WTC11 (cell line): ENCODE measurements around the gene CYP2B6. TPM values are rescaled to one million over a fixed set of nuclear protein-coding genes. Genes with fewer than 3 reads are reported as not detected.

Experiments used
- ATAC-seq: fragments of 200-7000 bp; cut with Tn5 transposase; 2 replicates; pipeline ENCODE4 v1.10.0; 2021; ENCODE audit warnings: mild to moderate bottlenecking, moderate library complexity
- CTCF ChIA-PET: fragments of 300-600 bp; sonication (Branson Sonifier 250); formaldehyde crosslinking; loops from one replicate; lab custom pipeline; 2021; ENCODE audit warnings: antibody characterized with exemption; lab: Charles Lee
- POLR2A ChIA-PET: fragments of 350-600 bp; sonication (Branson Sonifier 250); formaldehyde crosslinking; loops from one replicate; lab custom pipeline; 2021; ENCODE audit warnings: antibody characterized with exemption; lab: Charles Lee
- DNase-seq: peaks from one replicate; pipeline ENCODE4 v3.0.0; 2021; ENCODE audit warnings: low spot score
- H3K27ac Mint-ChIP-seq: 2 replicates; pipeline ENCODE4 v1.8.0; 2021; ENCODE audit warnings: mixed read lengths
- H3K27me3 Mint-ChIP-seq: 2 replicates; pipeline ENCODE4 v1.8.0; 2021; ENCODE audit warnings: low read depth, mild to moderate bottlenecking, moderate library complexity, mixed read lengths
- H3K36me3 Mint-ChIP-seq: 2 replicates; pipeline ENCODE4 v1.8.0; 2021; ENCODE audit warnings: mixed read lengths
- H3K4me1 Mint-ChIP-seq: 2 replicates; pipeline ENCODE4 v1.8.0; 2022; ENCODE audit warnings: mixed read lengths
- H3K4me3 Mint-ChIP-seq: 2 replicates; pipeline ENCODE4 v1.8.0; 2021; ENCODE audit warnings: mild to moderate bottlenecking, moderate library complexity, mixed read lengths
- H3K9me3 Mint-ChIP-seq: 2 replicates; pipeline ENCODE4 v1.8.0; 2021; ENCODE audit warnings: mixed read lengths
- GABPB1 ChIP-seq: sonication (generic); formaldehyde crosslinking; IDR thresholded peaks from 2 replicates; pipeline ENCODE4 v1.8.1; 2023; ENCODE audit warnings: mild to moderate bottlenecking, missing genetic modification reagents
- IRF2 ChIP-seq: sonication (generic); formaldehyde crosslinking; IDR thresholded peaks from 2 replicates; pipeline ENCODE4 v1.8.0; 2022; ENCODE audit warnings: low read depth, missing genetic modification reagents, borderline replicate concordance
- JUN ChIP-seq: sonication (generic); formaldehyde crosslinking; IDR thresholded peaks from 2 replicates; pipeline ENCODE4 v1.8.0; 2023; ENCODE audit warnings: mild to moderate bottlenecking, missing genetic modification reagents
- MXD4 ChIP-seq: fragments of 250-450 bp; sonication (Bioruptor Pico); IDR thresholded peaks from 2 replicates; pipeline ENCODE4 v1.8.0; 2021; ENCODE audit warnings: mild to moderate bottlenecking, moderate library complexity, borderline replicate concordance
- NR3C1 ChIP-seq: sonication (generic); formaldehyde crosslinking; conservative IDR thresholded peaks from 2 replicates; pipeline ENCODE4 v1.8.1; 2023; ENCODE audit warnings: low read depth, mild to moderate bottlenecking, missing genetic modification reagents
- PRRX2 ChIP-seq: fragments of 250-450 bp; sonication (Bioruptor Pico); IDR thresholded peaks from 2 replicates; pipeline ENCODE4 v1.8.0; 2021; ENCODE audit warnings: mild to moderate bottlenecking
- ZNF263 ChIP-seq: sonication (generic); formaldehyde crosslinking; IDR thresholded peaks from 2 replicates; pipeline ENCODE4 v1.8.1; 2022; ENCODE audit warnings: low read depth, mild to moderate bottlenecking, moderate library complexity, missing genetic modification reagents
- total RNA-seq: library from RNA; stranded (reverse); gene quantifications from 3 replicates; pipeline ENCODE4 v1.2.3, GENCODE V29; 2021
- TF ChIP-seq, protein P1 (sequence below): fragments of 250-450 bp; sonication (Bioruptor Pico); IDR thresholded peaks from 2 replicates; pipeline ENCODE4 v2.1.2; 2022; ENCODE audit warnings: mild to moderate bottlenecking, moderate library complexity
- TF ChIP-seq, protein P2 (sequence below): sonication (generic); formaldehyde crosslinking; IDR thresholded peaks from 2 replicates; pipeline ENCODE4 v1.8.1; 2022; ENCODE audit warnings: low read depth, mild to moderate bottlenecking, moderate library complexity, missing genetic modification reagents, borderline replicate concordance
- TF ChIP-seq, protein P3 (sequence below): fragments of 250-450 bp; sonication (Bioruptor Pico); IDR thresholded peaks from 2 replicates; pipeline ENCODE4 v1.9.0; 2021; ENCODE audit warnings: mild to moderate bottlenecking
- TF ChIP-seq, protein P4 (sequence below): sonication (generic); formaldehyde crosslinking; IDR thresholded peaks from 2 replicates; pipeline ENCODE4 v1.8.1; 2023; ENCODE audit warnings: mild to moderate bottlenecking, missing genetic modification reagents, borderline replicate concordance
- TF ChIP-seq, protein P5 (sequence below): sonication (generic); formaldehyde crosslinking; IDR thresholded peaks from 2 replicates; pipeline ENCODE4 v1.8.0; 2022; ENCODE audit warnings: mild to moderate bottlenecking, missing genetic modification reagents
- TF ChIP-seq, protein P6 (sequence below): sonication (generic); formaldehyde crosslinking; IDR thresholded peaks from 2 replicates; pipeline ENCODE4 v1.8.1; 2023; ENCODE audit warnings: mild to moderate bottlenecking, moderate library complexity, missing genetic modification reagents
- TF ChIP-seq, protein P7 (sequence below): fragments of 250-450 bp; sonication (Bioruptor Pico); IDR thresholded peaks from 2 replicates; pipeline ENCODE4 v1.9.0; 2021; ENCODE audit warnings: moderate library complexity, mild to moderate bottlenecking, inconsistent platforms, borderline replicate concordance
- TF ChIP-seq, protein P8 (sequence below): sonication (generic); formaldehyde crosslinking; conservative IDR thresholded peaks from 2 replicates; pipeline ENCODE4 v1.8.1; 2023; ENCODE audit warnings: mild to moderate bottlenecking, low read depth, missing genetic modification reagents, moderate library complexity

CYP2B6 gene
- total RNA-seq, 1 experiment from 2014 or later = 10.3 TPM

DNA sequence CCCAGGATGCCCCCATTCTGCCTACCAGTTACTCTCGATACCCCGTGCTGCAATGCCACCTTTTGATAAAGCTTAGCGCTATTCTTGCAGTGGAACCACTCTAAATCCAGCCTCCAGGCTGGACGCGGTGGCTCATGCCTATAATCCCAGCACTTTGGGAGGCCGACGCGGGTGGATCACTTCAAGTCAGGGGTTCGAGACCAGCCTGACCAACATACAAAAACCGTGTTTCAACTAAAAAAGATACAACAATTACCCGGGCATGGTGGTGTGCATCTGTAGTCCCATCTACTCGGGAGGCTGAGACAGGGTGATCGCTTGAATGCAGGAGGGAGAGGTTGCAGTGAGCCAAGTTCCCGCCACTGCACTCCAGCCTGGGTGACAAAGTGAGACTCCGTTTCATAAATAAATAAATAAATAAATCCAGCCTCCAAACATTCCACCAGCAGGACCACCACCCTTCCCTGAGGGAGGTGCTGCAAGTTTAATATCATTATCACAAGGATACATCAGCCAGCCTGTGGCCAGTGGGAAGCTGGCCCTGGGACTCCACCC is 27.7 kb downstream of the CYP2B6 start (continued):
- TF ChIP-seq, protein P1, sequence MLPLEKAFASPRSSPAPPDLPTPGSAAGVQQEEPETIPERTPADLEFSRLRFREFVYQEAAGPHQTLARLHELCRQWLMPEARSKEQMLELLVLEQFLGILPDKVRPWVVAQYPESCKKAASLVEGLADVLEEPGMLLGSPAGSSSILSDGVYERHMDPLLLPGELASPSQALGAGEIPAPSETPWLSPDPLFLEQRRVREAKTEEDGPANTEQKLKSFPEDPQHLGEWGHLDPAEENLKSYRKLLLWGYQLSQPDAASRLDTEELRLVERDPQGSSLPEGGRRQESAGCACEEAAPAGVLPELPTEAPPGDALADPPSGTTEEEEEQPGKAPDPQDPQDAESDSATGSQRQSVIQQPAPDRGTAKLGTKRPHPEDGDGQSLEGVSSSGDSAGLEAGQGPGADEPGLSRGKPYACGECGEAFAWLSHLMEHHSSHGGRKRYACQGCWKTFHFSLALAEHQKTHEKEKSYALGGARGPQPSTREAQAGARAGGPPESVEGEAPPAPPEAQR (CRISPR knock-in tag) = no peak
- TF ChIP-seq, protein P2, sequence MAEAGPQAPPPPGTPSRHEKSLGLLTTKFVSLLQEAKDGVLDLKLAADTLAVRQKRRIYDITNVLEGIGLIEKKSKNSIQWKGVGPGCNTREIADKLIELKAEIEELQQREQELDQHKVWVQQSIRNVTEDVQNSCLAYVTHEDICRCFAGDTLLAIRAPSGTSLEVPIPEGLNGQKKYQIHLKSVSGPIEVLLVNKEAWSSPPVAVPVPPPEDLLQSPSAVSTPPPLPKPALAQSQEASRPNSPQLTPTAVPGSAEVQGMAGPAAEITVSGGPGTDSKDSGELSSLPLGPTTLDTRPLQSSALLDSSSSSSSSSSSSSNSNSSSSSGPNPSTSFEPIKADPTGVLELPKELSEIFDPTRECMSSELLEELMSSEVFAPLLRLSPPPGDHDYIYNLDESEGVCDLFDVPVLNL = no peak
- TF ChIP-seq, protein P3, sequence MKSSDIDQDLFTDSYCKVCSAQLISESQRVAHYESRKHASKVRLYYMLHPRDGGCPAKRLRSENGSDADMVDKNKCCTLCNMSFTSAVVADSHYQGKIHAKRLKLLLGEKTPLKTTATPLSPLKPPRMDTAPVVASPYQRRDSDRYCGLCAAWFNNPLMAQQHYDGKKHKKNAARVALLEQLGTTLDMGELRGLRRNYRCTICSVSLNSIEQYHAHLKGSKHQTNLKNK (CRISPR knock-in tag) = no peak
- TF ChIP-seq JUN (CRISPR knock-in tag) = no peak
- TF ChIP-seq, protein P4, sequence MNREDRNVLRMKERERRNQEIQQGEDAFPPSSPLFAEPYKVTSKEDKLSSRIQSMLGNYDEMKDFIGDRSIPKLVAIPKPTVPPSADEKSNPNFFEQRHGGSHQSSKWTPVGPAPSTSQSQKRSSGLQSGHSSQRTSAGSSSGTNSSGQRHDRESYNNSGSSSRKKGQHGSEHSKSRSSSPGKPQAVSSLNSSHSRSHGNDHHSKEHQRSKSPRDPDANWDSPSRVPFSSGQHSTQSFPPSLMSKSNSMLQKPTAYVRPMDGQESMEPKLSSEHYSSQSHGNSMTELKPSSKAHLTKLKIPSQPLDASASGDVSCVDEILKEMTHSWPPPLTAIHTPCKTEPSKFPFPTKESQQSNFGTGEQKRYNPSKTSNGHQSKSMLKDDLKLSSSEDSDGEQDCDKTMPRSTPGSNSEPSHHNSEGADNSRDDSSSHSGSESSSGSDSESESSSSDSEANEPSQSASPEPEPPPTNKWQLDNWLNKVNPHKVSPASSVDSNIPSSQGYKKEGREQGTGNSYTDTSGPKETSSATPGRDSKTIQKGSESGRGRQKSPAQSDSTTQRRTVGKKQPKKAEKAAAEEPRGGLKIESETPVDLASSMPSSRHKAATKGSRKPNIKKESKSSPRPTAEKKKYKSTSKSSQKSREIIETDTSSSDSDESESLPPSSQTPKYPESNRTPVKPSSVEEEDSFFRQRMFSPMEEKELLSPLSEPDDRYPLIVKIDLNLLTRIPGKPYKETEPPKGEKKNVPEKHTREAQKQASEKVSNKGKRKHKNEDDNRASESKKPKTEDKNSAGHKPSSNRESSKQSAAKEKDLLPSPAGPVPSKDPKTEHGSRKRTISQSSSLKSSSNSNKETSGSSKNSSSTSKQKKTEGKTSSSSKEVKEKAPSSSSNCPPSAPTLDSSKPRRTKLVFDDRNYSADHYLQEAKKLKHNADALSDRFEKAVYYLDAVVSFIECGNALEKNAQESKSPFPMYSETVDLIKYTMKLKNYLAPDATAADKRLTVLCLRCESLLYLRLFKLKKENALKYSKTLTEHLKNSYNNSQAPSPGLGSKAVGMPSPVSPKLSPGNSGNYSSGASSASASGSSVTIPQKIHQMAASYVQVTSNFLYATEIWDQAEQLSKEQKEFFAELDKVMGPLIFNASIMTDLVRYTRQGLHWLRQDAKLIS = no peak
- TF ChIP-seq PRRX2 (CRISPR knock-in tag) = no peak

DNA sequence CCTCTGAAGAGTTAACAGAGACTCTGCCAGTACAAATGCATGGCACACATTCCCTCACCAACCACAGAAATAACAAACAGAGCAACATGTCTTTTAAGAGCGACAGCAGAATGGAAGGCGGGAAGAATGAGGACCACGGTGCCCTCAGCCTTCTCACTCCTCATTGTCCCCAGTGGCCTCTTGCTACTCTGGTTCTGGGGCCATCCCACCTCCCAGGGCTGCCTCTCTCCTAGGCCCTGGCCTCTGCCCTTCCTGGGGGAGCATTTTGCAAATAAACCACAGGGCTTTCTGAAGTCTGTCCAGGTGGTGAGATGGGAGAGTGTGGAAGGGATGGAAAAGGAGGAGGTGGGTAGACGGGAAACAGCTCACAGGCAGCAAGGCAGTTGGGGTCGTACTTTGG is 28.3 kb downstream of the CYP2B6 start:
- Mint-ChIP-seq H3K27me3 (peaks cover 6% of the 10 kb centered on the region), H3K9me3 (no peaks in the 10 kb centered on the region), H3K36me3 (no peaks in the 10 kb centered on the region), H3K4me3 (no peak overlapping the region), H3K4me1 (peaks cover 6% of the 10 kb centered on the region), H3K27ac (no peak overlapping the region)
- ATAC-seq = no peak
- ChIA-PET CTCF (no interaction called here), POLR2A (no interaction called here)
- TF ChIP-seq, protein P4 = no peak
- TF ChIP-seq, protein P5, sequence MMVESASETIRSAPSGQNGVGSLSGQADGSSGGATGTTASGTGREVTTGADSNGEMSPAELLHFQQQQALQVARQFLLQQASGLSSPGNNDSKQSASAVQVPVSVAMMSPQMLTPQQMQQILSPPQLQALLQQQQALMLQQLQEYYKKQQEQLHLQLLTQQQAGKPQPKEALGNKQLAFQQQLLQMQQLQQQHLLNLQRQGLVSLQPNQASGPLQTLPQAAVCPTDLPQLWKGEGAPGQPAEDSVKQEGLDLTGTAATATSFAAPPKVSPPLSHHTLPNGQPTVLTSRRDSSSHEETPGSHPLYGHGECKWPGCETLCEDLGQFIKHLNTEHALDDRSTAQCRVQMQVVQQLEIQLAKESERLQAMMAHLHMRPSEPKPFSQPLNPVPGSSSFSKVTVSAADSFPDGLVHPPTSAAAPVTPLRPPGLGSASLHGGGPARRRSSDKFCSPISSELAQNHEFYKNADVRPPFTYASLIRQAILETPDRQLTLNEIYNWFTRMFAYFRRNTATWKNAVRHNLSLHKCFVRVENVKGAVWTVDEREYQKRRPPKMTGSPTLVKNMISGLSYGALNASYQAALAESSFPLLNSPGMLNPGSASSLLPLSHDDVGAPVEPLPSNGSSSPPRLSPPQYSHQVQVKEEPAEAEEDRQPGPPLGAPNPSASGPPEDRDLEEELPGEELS (CRISPR knock-in tag) = no peak
- TF ChIP-seq, protein P6, sequence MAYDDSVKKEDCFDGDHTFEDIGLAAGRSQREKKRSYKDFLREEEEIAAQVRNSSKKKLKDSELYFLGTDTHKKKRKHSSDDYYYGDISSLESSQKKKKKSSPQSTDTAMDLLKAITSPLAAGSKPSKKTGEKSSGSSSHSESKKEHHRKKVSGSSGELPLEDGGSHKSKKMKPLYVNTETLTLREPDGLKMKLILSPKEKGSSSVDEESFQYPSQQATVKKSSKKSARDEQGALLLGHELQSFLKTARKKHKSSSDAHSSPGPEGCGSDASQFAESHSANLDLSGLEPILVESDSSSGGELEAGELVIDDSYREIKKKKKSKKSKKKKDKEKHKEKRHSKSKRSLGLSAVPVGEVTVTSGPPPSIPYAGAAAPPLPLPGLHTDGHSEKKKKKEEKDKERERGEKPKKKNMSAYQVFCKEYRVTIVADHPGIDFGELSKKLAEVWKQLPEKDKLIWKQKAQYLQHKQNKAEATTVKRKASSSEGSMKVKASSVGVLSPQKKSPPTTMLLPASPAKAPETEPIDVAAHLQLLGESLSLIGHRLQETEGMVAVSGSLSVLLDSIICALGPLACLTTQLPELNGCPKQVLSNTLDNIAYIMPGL (CRISPR knock-in tag) = no peak
- no peak for TF ChIP-seq MXD4 (CRISPR knock-in tag)
- no peak for TF ChIP-seq ZNF263 (CRISPR knock-in tag)
- TF ChIP-seq, protein P7, sequence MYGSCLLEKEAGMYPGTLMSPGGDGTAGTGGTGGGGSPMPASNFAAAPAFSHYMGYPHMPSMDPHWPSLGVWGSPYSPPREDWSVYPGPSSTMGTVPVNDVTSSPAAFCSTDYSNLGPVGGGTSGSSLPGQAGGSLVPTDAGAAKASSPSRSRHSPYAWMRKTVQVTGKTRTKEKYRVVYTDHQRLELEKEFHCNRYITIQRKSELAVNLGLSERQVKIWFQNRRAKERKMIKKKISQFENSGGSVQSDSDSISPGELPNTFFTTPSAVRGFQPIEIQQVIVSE (CRISPR knock-in tag) = no peak
- TF ChIP-seq GABPB1 (CRISPR knock-in tag) = no peak
- TF ChIP-seq, protein P8, sequence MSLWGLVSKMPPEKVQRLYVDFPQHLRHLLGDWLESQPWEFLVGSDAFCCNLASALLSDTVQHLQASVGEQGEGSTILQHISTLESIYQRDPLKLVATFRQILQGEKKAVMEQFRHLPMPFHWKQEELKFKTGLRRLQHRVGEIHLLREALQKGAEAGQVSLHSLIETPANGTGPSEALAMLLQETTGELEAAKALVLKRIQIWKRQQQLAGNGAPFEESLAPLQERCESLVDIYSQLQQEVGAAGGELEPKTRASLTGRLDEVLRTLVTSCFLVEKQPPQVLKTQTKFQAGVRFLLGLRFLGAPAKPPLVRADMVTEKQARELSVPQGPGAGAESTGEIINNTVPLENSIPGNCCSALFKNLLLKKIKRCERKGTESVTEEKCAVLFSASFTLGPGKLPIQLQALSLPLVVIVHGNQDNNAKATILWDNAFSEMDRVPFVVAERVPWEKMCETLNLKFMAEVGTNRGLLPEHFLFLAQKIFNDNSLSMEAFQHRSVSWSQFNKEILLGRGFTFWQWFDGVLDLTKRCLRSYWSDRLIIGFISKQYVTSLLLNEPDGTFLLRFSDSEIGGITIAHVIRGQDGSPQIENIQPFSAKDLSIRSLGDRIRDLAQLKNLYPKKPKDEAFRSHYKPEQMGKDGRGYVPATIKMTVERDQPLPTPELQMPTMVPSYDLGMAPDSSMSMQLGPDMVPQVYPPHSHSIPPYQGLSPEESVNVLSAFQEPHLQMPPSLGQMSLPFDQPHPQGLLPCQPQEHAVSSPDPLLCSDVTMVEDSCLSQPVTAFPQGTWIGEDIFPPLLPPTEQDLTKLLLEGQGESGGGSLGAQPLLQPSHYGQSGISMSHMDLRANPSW (CRISPR knock-in tag) = no peak
- no peak for TF ChIP-seq IRF2 (CRISPR knock-in tag)
- no peak for TF ChIP-seq NR3C1
- DNase-seq = no peak
